B cell (primary cell): ENCODE measurements around the gene VPS8. TPM values are rescaled to one million over a fixed set of nuclear protein-coding genes. Genes with fewer than 3 reads are reported as not detected.

ENCODE experiments used
- ATAC-seq: fragments of 200-7000 bp; cut with Tn5 transposase; one replicate; pipeline ENCODE4 v1.10.0; 2021; ENCODE audit warnings: low read depth, mild to moderate bottlenecking, moderate number of reproducible peaks, moderate library complexity
- CTCF ChIA-PET: fragments of 350-600 bp; sonication (Branson Sonifier 250); formaldehyde crosslinking; loops from one replicate; lab custom pipeline; 2021; ENCODE audit warnings: antibody characterized with exemption, inconsistent platforms; lab: Charles Lee
- POLR2A ChIA-PET: fragments of 350-600 bp; sonication (Branson Sonifier 250); formaldehyde crosslinking; loops from one replicate; lab custom pipeline; 2021; ENCODE audit warnings: antibody characterized with exemption; lab: Charles Lee
- DNase-seq: peaks from one replicate; pipeline ENCODE4 v3.0.0; 2013
- H2AFZ ChIP-seq: 2 replicates; pipeline ENCODE4 v1.6.1; 2012; ENCODE audit warnings: mild to moderate bottlenecking, low read depth, low read length; ENCODE audit not compliant: insufficient read depth, poor library complexity, severe bottlenecking
- H3K27ac ChIP-seq, 2 donors: 1 replicate in 1 of 2; 2 replicates in 1 of 2; pipeline ENCODE4 v1.5.1; 2012 to 2013; ENCODE audit warnings: low read length in 2 of 2, mild to moderate bottlenecking in 2 of 2, moderate library complexity in 1 of 2
- H3K27me3 ChIP-seq, 4 experiments: fragments of 200-600 bp in 1 of 4; sonication (generic) in 1 of 4; replicated peaks in 1 of 4; 1 replicate in 2 of 4; 2 replicates in 2 of 4; pipeline versions ENCODE4 v1.6.1 to v1.7.0; 2013 to 2016; ENCODE audit warnings: low read length in 3 of 4, mild to moderate bottlenecking in 2 of 4, mixed read lengths in 1 of 4, moderate library complexity in 1 of 4; ENCODE audit not compliant: insufficient read depth in 4 of 4, control insufficient read depth in 3 of 4; ENCODE audit errors: control extremely low read depth in 1 of 4
- H3K36me3 ChIP-seq, 2 experiments: replicated peaks in 1 of 2; 1 replicate in 1 of 2; 2 replicates in 1 of 2; pipeline versions ENCODE4 v1.6.1 to v1.7.1; 2013; ENCODE audit warnings: low read length in 1 of 2; ENCODE audit not compliant: insufficient read depth in 2 of 2, control insufficient read depth in 1 of 2; ENCODE audit errors: control extremely low read depth in 1 of 2, extremely low read depth in 1 of 2
- H3K4me1 ChIP-seq, 2 donors: fragments of 200-600 bp in 1 of 2; sonication (generic) in 1 of 2; 1 replicate in 1 of 2; 2 replicates in 1 of 2; pipeline versions ENCODE4 v1.5.1 to v1.6.1; 2013 to 2017; ENCODE audit warnings: low read length in 2 of 2; ENCODE audit not compliant: control insufficient read depth in 2 of 2, insufficient read depth in 2 of 2
- H3K4me2 ChIP-seq: replicated peaks from 2 replicates; pipeline ENCODE3; 2012; ENCODE audit warnings: mild to moderate bottlenecking, low read depth, low read length; ENCODE audit not compliant: poor library complexity, severe bottlenecking
- H3K4me3 ChIP-seq, 5 experiments: fragments of 200-600 bp in 1 of 5; sonication (generic) in 1 of 5; 1 replicate in 3 of 5; 2 replicates in 2 of 5; pipeline versions ENCODE4 v1.5.1 to v1.7.0; 2011 to 2016; ENCODE audit warnings: low read length in 4 of 5, mild to moderate bottlenecking in 4 of 5, low read depth in 2 of 5, control low read depth in 1 of 5, moderate library complexity in 1 of 5; ENCODE audit not compliant: insufficient read depth in 1 of 5; ENCODE audit errors: control extremely low read depth in 1 of 5, extremely low read depth in 1 of 5
- H3K79me2 ChIP-seq: fragments of 200-600 bp; sonication (generic); one replicate; pipeline ENCODE4 v1.6.0; 2016; ENCODE audit warnings: low read length; ENCODE audit not compliant: control insufficient read depth, insufficient read depth
- H3K9ac ChIP-seq: fragments of 200-600 bp; sonication (generic); 2 replicates; pipeline ENCODE4 v1.6.1; 2017; ENCODE audit warnings: mild to moderate bottlenecking, low read length, moderate library complexity
- H3K9me3 ChIP-seq, 3 donors: one replicate each; pipeline versions ENCODE4 v1.6.1 to v1.7.1; 2013; ENCODE audit warnings: low read length in 2 of 3; ENCODE audit not compliant: control insufficient read depth in 2 of 3, insufficient read depth in 1 of 3; ENCODE audit errors: control extremely low read depth in 1 of 3
- H4K20me1 ChIP-seq: 2 replicates; pipeline ENCODE4 v1.6.0; 2012; ENCODE audit warnings: mild to moderate bottlenecking, low read length; ENCODE audit not compliant: insufficient read depth, control insufficient read depth, poor library complexity, severe bottlenecking
- H3K27ac Mint-ChIP-seq: one replicate; pipeline ENCODE4 v1.8.0; 2021; ENCODE audit warnings: mixed read lengths
- H3K27me3 Mint-ChIP-seq: one replicate; pipeline ENCODE4 v1.8.0; 2021; ENCODE audit warnings: mixed read lengths
- H3K4me1 Mint-ChIP-seq: one replicate; pipeline ENCODE4 v1.8.0; 2021; ENCODE audit warnings: mixed read lengths
- H3K4me3 Mint-ChIP-seq: one replicate; pipeline ENCODE4 v1.8.0; 2021; ENCODE audit warnings: mixed read lengths
- H3K9me3 Mint-ChIP-seq: one replicate; pipeline ENCODE4 v1.8.0; 2022; ENCODE audit warnings: mixed read lengths; ENCODE audit not compliant: insufficient read depth
- CTCF ChIP-seq: fragments of 200-600 bp; IDR thresholded peaks from one replicate; pipeline ENCODE4 v1.8.0; 2022; ENCODE audit warnings: antibody characterized with exemption, mild to moderate bottlenecking
- EZH2 ChIP-seq: IDR thresholded peaks from 2 replicates; pipeline ENCODE4 v1.6.1; 2012; ENCODE audit warnings: borderline replicate concordance, low read depth, mild to moderate bottlenecking, moderate library complexity, low read length; ENCODE audit not compliant: insufficient read depth, poor library complexity, severe bottlenecking
- WGBS: methylation state at CpG from one replicate; pipeline ENCODE4 v1.1.5; 2013; ENCODE audit warnings: missing lambda C conversion rate; ENCODE audit not compliant: insufficient coverage; 5-methylcytosine and 5-hydroxymethylcytosine counted together
- intact Hi-C: fragments of 100-400 bp; cut with micrococcal nuclease; formaldehyde crosslinking; loops from one replicate; pipeline ENCODE4 v1.10.0; 2022
- polyA plus RNA-seq: library from polyadenylated mRNA; depleted of rRNA; stranded (reverse); fragments of >200 nt; gene quantifications from 2 replicates; pipeline ENCODE4 v1.2.3, GENCODE V29; 2012
- total RNA-seq, 2 donors: library from RNA; stranded (reverse); fragments of 120-200 nt in 1 of 2; gene quantifications; 1 replicate in 1 of 2; 2 replicates in 1 of 2; pipeline versions ENCODE4 v1.2.3 to v1.2.4, GENCODE V29; 2013 to 2022

Gene VPS8
- total and polyA plus RNA-seq, 2 donors (not counting 1 experiment from before 2014, with no cell fraction given): 18.3 to 95.6 TPM

GRCh38 chr3:185075547-185075946 is 263.6 kb downstream of the VPS8 start:
- no peak overlapping the region for H3K4me3 Mint-ChIP-seq
- no peaks in the 10 kb centered on the region for H3K9me3 Mint-ChIP-seq
- intact Hi-C loops: no loop called here
- no peaks in the 10 kb centered on the region for H3K4me1 Mint-ChIP-seq
- no peak overlapping the region for H3K4me2 ChIP-seq
- H3K79me2 ChIP-seq: no peaks in the 10 kb centered on the region
- H3K27ac Mint-ChIP-seq: no peak overlapping the region
- H3K9ac ChIP-seq: no peak overlapping the region
- ChIA-PET CTCF (no interaction called here), POLR2A (no interaction called here)
- no peak overlapping the region for H3K4me3 ChIP-seq
- H3K36me3 ChIP-seq: no peaks in the 10 kb centered on the region
- no peaks in the 10 kb centered on the region for H4K20me1 ChIP-seq
- H3K9me3 ChIP-seq: peaks cover 0 to 3% (median 0%) of the 10 kb centered on the region in 3 donors
- H3K4me1 ChIP-seq: no peaks in the 10 kb centered on the region
- H3K27me3 Mint-ChIP-seq: peaks cover 3% of the 10 kb centered on the region
- H2AFZ ChIP-seq: no peak overlapping the region
- no peaks in the 10 kb centered on the region for H3K27me3 ChIP-seq
- no peak for ATAC-seq
- 94% methylated on average over 13 of the region's 13 CpGs for WGBS
- no peak for TF ChIP-seq EZH2
- TF ChIP-seq CTCF: no peak
- no peak for DNase-seq
- H3K27ac ChIP-seq: no peak overlapping the region

- 91% methylated on average over 4 of the region's 8 CpGs for WGBS
- Mint-ChIP-seq H3K4me3 (no peak overlapping the region), H3K27ac (no peak overlapping the region), H3K9me3 (no peaks in the 10 kb centered on the region), H3K27me3 (peaks cover 3% of the 10 kb centered on the region), H3K4me1 (no peaks in the 10 kb centered on the region)
- Histone ChIP-seq H4K20me1 (no peaks in the 10 kb centered on the region), H3K79me2 (no peaks in the 10 kb centered on the region), H3K9ac (no peak overlapping the region), H3K4me2 (no peak overlapping the region), H3K27ac (no peak overlapping the region), H3K4me1 (no peaks in the 10 kb centered on the region), H3K4me3 (no peak overlapping the region), H3K9me3 (peaks cover 0 to 3% (median 0%) of the 10 kb centered on the region in 3 donors), H3K27me3 (no peaks in the 10 kb centered on the region), H3K36me3 (no peaks in the 10 kb centered on the region), H2AFZ (no peak overlapping the region)
- TF ChIP-seq EZH2 (no peak), CTCF (no peak)
- intact Hi-C loops: no loop called here
- ChIA-PET CTCF (interaction anchor here (0.7 kb wide), 1 partner anchor 381 kb away, joined by 3 read pairs; no protein-coding TSS in a partner anchor), POLR2A (no interaction called here)
- DNase-seq (no peak), ATAC-seq (no peak)
Measured at GRCh38 chr3:185076219-185076618, 264.3 kb downstream of the VPS8 start.
